ENCODE results near the gene CDH22.

GRCh38 chr20:46171476-46171875 lies 136.8 kb downstream of the CDH22 start:
- TF ChIP-seq POLR2A (IDR thresholded peaks at IDR 0.05): no peak
- TF ChIP-seq, protein P1, sequence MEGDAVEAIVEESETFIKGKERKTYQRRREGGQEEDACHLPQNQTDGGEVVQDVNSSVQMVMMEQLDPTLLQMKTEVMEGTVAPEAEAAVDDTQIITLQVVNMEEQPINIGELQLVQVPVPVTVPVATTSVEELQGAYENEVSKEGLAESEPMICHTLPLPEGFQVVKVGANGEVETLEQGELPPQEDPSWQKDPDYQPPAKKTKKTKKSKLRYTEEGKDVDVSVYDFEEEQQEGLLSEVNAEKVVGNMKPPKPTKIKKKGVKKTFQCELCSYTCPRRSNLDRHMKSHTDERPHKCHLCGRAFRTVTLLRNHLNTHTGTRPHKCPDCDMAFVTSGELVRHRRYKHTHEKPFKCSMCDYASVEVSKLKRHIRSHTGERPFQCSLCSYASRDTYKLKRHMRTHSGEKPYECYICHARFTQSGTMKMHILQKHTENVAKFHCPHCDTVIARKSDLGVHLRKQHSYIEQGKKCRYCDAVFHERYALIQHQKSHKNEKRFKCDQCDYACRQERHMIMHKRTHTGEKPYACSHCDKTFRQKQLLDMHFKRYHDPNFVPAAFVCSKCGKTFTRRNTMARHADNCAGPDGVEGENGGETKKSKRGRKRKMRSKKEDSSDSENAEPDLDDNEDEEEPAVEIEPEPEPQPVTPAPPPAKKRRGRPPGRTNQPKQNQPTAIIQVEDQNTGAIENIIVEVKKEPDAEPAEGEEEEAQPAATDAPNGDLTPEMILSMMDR (IDR thresholded peaks at IDR 0.05): no peak

Data from esophagus squamous epithelium (tissue), 4 donors.